GM19324 (cell line): ENCODE data around the gene GNA12.

Experiments used
- ATAC-seq: cut with Tn5 transposase; IDR thresholded peaks from one replicate; pipeline ENCODE4 v1.9.1; 2021; ENCODE audit warnings: mild to moderate bottlenecking, moderate library complexity; ENCODE audit not compliant: unreplicated experiment, low FRiP score

Gene GNA12

DNA sequence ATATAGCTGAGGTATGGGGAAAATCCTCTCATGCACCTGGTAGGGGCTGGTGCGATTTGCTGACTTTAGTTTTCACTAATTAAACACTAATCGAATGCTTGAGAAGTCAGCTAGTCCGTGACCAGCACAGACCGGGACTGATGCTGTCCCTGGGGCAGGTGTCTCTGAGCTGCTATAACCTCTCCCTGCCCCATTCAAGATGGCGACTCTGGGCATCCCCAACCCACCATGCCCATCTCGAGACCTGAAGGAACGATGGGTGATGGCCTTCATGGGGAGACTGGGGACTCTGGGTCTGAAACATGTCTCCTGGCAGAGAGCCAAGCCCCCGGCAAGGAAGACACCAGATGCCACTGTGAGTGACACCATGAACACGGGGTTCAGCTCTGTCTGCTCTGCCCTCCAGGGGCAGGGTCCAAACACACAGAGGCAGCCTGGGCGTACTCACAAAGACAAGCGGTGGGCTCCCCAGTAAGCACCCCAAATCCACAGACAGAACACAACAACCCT is 57.4 kb downstream of the GNA12 start:
- ATAC-seq: no peak

- no peak for ATAC-seq
Observed at GRCh38 chr7:2785071-2785500, 59.0 kb downstream of the GNA12 start.

GRCh38 chr7:2782565-2782964 is 61.5 kb downstream of the GNA12 start:
- no peak for ATAC-seq

GRCh38 chr7:2782121-2782520 is 62.0 kb downstream of the GNA12 start:
- no peak for ATAC-seq

GRCh38 chr7:2781636-2782035 is 62.5 kb downstream of the GNA12 start:
- ATAC-seq: no peak

- no peak for ATAC-seq
Observed at GRCh38 chr7:2779051-2779450, 65.1 kb downstream of the GNA12 start.

GRCh38 chr7:2777898-2778535 is 66.1 kb downstream of the GNA12 start:
- no peak for ATAC-seq

DNA sequence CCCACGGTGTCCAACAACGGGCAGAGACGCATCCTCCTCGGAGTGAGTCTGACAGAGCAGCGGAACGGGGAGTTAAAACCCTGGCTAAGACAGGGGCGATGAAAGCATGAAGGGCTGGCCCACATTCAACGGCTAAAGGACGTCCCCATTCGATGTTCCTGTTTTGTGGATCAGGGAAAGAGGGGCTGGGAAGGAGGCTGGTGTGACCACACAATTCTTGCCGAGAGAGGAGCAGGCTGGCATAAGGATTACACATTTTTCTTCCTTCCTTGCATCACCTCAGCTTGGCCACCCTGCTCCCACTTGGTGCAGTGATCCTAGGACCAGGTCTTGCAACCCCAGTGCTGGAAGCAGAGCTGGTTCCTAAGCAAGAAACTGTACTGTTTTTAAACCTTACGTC is 67.7 kb downstream of the GNA12 start:
- ATAC-seq: no peak

DNA sequence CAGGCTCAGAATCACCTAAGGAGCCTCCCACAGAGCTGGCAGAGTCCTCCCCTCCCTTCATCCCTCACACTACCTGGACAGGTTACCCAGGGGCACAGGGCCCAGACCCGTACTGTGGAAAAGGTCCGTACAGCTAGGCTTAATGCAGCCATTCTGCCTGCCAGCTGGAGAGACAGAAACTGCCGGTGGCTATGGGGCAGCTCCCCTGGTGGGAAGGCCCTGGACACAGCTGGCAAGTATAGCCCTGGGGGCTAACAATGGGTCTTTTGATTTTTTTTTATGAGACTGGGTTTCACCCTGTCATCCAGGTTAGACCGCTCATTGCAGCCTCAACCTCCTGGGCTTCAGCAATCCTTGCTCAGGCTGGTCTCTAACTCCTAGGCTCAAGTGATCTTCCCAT is 68.3 kb downstream of the GNA12 start:
- ATAC-seq: no peak

DNA sequence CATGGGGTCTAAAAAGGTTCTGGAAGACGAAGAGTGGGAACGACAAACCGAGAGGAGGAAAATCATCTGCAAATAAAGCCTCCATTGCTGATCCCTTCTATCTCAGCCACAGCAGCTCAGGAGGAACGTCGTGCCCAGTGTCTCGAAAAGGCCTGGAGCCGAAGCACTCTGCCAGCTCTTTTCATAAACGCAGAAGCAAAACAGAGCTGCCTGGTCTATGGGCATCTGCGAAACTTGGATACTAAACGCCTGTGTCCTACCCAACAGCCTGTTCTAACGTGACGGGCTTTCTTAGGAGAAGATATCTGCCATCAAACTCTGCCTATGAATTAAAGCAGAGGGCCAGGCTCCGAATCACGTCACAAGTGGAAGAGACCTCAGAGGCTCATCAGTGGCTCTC is 68.7 kb downstream of the GNA12 start:
- ATAC-seq: no peak

DNA sequence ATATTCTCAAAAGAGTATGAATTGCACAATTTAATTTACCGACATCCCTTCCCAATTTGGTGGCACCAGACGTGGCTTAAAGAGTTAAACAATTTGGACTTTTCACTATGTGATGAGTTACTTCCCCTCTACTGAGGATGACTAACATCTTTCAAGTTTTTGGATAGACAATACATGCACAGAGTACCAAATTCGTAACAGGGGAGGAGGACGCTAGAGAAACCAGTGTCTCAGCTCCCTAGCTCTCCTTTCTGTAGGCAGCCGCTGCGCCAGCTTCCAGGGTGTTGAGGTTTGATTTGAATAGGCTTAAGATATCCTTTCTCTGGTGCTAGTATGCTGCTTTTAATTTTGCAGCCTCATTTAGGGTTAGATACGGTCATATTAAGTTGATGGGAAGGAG is 69.2 kb downstream of the GNA12 start:
- ATAC-seq: no peak

DNA sequence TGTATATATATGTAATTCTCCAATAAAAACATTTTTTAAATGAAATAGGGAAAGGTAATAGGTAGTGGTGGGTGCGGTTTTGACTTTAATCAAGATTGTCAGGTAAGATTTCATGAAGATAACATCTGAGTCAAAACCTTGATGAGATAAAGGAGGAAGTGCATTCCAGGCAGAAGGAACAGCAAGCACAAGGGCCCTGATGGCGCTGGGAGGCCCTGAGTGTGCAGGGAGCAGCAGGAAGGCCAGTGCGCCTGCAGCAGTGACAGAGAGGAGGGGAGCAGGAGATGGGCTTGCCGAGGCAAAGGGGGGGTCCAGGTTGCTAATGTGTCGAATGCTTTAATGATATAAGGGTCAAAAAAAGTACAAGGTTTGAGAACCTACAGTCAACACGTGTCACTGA is 69.8 kb downstream of the GNA12 start:
- ATAC-seq: no peak

- no peak for ATAC-seq
Observed at GRCh38 chr7:2773608-2774007, 70.5 kb downstream of the GNA12 start.

- ATAC-seq: no peak
Observed at GRCh38 chr7:2771274-2771731, 72.8 kb downstream of the GNA12 start.

DNA sequence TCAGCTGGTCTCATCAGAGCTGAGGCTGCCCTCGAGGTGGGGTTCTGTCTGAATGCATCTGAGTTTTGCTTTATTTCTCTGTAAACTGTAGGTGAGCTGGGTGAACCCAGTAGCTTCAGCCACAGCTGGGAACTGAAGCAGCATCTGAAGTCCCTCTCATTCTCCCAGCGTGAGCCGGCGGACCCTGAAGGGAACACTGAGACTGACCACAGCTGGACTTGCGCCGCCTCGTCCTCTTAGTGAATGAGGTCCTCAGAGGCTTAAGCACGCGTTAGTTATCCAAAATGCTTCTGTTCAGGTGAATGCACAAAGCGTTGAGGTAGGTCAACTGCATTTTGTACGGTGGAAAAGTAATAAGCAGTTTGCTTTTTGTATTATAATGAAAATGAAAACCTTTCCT is 79.5 kb downstream of the GNA12 start:
- ATAC-seq: no peak

GRCh38 chr7:2763597-2763996 is 80.5 kb downstream of the GNA12 start:
- ATAC-seq: no peak

DNA sequence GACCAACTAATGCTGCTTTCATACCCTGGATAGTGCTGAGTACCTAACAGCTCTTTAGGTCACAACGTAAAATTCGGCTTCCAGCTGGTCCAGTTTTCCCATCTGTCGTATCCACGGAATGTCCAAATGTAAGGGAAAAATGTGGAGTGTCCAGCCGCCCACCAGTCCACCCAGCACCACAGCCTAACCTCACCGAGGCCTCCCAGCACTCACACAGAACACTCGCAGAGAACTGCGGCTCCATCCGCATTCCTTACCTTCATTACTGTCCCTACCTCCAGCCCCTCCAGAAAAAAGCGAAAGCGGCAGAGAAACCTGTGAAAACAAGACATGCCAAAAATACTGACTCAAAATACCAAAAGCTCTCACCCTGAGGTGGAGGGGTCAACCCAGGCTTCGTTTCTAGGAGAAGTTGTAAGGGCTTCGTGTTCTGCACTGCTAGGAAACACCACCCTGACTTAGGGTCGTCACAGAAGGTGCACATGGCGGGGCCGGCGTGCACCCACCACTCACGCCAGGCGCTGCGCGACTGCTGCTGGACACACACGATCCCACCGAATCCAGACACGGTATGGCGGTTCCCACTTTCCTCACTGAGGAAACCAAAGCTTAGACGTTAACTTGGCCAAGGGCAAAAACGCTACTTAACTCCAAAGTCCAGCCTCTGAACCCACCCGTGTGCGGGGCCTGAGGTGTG is 82.2 kb downstream of the GNA12 start:
- ATAC-seq: no peak

- ATAC-seq: no peak
Observed at GRCh38 chr7:2761131-2761624, 82.9 kb downstream of the GNA12 start.

- ATAC-seq: no peak
Observed at GRCh38 chr7:2760098-2760889, 83.8 kb downstream of the GNA12 start.

GRCh38 chr7:2759736-2760097 is 84.4 kb downstream of the GNA12 start:
- no peak for ATAC-seq
